ENCODE results near the gene FOXD4L1.
"Not testable (repeated sequence)": the region's sequence is repeated elsewhere in the genome, so short reads cannot be mapped to it uniquely, and the experiment has no call there.

The FOXD4L1 gene

DNA sequence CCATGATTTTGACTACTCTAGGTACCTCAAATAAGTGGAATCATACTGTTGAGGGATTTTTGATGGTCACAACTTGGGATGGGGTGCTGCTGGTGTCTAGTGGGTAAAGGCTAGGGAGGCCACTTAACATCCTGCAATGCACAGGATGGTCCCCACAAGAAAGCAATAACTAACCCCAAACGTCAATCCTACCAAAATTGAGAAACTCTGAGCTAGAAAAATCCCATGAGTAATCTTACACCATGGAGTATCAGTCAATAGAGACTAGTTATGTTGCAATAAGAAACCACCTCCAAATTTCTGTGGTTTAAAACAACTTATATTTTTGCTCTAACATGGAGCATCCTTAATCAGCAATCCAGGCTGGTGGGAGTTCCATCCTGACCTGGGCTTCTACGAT, 18.6 kb downstream of the FOXD4L1 start:
- not testable (repeated sequence) for H3K4me3 ChIP-seq (ENCODE audit: control insufficient read depth, low read depth, low read length); DNase-seq (ENCODE audit: low read depth)

DNA sequence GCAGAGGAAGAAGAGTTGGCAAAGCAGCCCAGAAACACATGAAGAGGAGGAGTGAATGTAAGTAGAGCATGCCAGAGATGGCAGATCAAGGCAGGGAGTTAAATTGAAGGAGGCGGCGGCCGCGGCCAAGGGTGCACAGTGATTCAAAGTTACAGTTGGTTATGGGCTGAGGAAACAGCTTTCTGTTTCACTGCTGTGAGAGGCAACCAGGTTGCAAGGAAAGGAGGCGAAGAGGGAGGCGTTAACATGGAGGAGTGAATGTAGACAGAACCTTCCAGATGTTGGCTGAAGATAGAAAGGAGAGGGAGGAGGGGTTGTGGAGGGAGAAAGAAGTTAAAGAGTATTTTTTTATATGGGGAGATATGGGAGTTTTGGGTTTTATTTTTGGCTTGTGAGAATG, 22.4 kb downstream of the FOXD4L1 start:
- DNase-seq (ENCODE audit: low read depth); H3K4me3 ChIP-seq (ENCODE audit: control insufficient read depth, low read depth, low read length): not testable (repeated sequence)

DNA sequence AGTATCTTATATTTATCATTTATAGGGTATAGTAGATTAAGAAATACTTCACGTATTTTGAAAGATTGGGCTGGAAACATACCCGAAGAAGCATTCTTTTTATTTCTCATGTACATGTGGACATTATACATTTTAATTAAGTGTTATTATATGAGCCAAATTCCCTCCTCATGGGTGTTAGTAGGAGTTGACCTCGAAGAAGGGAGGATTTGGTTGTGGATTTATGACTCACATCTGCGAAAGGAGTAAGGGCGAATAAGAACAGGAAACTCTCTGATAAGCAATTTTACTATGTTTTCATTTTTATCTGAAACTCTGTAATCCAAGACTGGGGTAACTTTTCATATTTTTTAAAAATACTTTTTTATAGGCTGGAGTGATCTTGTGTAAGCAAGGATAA, 23.0 kb downstream of the FOXD4L1 start:
- not testable (repeated sequence) for DNase-seq (ENCODE audit: low read depth); H3K4me3 ChIP-seq (ENCODE audit: control insufficient read depth, low read depth, low read length)

DNA sequence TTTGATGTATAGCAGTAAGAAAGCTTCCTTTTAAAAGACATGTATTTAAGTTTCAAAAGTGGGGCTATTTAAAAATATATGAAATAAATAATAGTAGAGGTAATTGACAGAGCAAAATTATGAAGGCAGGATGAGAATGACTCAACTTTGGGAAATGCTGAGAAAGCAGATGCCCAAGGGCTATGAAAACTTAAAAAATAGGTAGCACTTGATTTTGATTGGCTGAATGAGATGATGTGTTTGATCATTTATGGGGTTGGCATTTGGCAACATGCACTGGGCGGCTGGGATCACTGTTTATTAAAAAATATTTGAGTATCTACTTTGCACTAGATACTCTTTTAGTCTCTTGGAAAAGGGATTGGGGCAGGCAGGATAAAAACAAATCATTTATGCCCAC, 26.5 kb downstream of the FOXD4L1 start:
- not testable (repeated sequence) for H3K4me3 ChIP-seq (ENCODE audit: control insufficient read depth, low read depth, low read length); DNase-seq (ENCODE audit: low read depth)

DNA sequence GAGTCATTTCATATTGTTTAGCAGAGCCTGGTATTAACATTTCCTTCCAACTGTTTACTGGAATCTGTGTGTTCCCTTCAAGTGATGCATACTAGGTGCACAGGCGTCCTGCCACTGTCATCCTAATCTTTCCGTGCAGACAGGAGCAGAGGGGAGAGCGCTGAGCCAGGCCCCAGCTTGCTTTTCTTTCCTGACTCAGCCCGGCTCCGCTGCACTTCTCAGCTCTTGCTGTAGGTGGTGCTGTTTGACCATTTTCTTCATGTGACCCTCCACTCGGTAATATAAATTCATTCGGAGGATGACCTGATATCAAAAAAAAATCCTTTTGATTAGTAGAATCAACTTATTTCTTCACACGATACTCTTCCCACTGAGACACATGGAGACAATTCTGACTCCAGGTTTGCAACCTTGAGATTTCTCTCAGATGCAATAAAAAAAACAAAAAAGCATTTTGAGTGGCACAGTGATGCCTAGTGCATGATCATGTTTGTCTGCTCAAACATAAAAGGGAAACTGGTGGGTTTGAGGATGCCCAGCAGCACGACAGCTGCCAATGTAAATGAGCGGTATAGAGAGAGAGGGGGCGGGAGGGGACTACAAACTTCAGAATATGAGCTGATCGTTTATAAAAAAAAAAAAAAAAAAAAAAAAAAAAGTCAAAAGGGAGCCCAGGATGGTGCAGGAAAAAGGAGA, 29.0 kb downstream of the FOXD4L1 start:
- not testable (repeated sequence) for H3K4me3 ChIP-seq (ENCODE audit: control insufficient read depth, low read depth, low read length); DNase-seq (ENCODE audit: low read depth)

DNA sequence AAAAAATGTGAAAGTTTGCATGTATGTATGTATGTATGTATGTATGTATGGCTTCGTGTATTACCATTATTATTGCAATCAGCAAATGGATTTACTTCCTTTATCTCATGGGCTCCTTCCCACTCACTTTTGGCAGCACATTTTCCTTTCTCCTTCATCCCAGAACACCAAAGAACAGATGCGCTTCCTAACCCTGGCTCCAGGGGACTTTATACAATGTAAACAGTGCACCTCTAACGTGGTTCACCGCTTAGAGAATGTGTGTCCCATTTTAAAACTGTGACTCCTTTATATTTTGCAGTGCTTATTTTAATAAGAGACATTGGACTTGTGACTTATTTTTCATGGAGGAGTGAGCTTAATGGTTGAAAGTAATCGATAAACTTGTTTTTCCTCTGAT, 29.7 kb downstream of the FOXD4L1 start:
- H3K4me3 ChIP-seq (ENCODE audit: control insufficient read depth, low read depth, low read length): not testable (repeated sequence)

DNA sequence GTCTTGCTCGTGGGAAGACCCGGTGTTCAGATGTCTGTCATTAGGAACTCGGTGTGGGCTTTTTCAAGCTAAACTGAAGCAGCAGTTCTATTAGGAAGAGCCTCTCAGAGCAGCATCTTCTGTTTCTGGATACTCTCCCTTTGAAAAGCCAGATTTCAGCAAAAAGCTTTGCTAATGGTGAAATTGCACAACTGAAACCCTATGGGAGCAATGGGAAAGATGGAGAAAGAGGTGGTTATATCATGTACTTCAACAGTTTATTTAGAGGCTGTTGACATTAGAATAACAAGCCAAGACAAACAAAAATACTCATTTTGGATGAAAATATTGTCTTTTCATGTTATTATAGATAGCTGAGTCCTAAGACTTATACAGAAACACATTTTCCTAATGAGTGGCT, 30.4 kb downstream of the FOXD4L1 start:
- DNase-seq (ENCODE audit: low read depth); H3K4me3 ChIP-seq (ENCODE audit: control insufficient read depth, low read depth, low read length): not testable (repeated sequence)

More for the DNA sequence above, 29.7 kb downstream of the FOXD4L1 start:
- not testable (repeated sequence) for DNase-seq (ENCODE audit: low read depth)

DNA sequence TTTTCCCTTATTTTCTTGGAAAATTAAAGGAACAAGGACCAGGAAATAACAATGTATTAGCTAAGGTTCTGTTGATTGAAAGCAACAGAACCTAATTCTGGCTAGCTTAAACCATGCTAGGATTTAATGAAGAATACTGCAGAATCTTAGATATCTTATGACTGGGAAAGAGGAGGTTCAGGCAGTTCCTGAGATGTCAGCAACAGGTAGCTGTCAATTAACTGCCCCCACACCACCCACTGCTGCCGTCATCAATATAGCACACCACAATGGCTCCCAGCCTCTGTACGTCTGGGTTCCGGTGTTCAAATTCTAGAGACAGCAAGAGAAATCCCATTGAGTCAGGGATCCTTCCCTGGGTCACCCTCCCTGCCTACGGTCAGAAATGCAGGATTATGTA, 34.5 kb downstream of the FOXD4L1 start:
- not testable (repeated sequence) for DNase-seq (ENCODE audit: low read depth); H3K4me3 ChIP-seq (ENCODE audit: control insufficient read depth, low read depth, low read length)

DNA sequence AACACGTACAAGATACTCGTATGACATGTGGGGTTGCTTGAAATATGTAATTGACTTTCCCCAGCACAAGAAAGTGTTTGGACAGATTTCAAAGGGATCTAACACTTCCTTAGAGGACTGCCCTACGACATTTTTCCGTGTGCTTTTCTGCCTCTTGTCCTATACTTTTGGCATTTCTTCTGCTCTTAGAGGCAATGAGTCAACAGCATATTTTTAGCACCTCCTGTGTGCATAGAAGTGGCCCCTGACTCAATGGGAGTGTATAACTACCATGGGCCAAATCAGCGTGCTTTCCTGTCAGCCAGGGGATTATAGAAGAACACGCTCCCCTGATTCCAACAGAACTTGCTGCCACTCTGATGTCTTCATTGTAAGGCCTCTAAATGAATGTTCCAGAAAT, 38.1 kb downstream of the FOXD4L1 start:
- not testable (repeated sequence) for H3K4me3 ChIP-seq (ENCODE audit: control insufficient read depth, low read depth, low read length); DNase-seq (ENCODE audit: low read depth)

DNA sequence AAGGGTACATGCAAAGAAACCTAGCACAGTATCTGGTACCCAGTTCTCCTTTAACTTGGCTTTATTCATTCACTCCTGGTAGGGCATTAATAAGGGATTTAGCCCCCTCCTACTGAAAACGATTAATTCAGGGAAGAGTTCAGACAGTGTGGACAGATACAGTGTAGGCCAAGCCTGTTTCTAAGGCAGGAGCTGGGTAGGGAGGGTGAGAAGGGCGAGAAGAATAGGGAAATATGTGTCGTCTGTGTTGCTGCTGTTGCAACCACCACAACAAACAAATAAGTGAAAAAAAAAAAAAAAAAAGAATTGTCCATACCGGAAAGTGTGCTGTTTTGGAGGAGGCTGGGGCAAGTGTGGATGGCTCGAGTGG, 42.4 kb downstream of the FOXD4L1 start:
- not testable (repeated sequence) for H3K4me3 ChIP-seq (ENCODE audit: control insufficient read depth, low read depth, low read length); DNase-seq (ENCODE audit: low read depth)

DNA sequence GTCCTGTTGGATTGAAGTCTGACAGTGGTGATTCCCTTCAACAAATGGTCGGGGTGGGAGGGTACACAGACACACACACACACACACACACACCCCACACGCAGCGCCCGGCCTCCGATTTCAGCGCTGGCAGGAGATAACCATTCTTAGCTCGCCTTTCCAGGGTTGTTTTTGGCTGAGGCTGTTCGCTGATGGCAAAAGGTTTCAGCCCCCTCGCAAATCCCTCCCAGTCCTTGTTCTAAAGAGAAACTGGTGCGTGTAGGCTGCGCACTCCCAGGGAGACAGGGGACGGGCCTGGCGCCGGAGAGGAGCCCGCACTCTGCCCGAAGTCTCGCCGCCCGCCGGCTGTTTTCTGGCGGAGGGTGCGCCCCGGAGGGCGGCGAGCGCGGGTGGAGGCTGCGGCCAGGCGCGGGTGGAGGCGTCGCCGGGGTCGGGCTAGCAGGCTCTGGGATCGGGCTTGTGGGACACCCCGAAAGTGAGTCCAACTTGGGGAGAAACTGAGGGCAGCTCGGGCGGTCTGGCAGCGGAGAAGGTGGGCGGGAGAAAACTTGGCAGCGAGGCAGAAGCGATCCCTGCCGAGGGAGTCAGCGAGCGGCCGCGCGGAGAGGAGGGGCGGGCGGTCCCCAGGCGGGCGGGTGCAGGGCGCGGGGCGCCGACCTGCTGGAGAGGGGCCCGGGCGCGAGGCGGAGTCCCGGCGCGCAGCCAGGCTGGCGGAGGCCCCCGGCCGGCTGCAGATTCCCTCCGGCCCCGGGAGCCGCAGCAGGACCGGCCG, 42.9 kb downstream of the FOXD4L1 start:
- H3K4me3 ChIP-seq (ENCODE audit: control insufficient read depth, low read depth, low read length): peak overlapping the region; percentile 33
- DNase-seq (ENCODE audit: low read depth): peak; percentile 9

DNA sequence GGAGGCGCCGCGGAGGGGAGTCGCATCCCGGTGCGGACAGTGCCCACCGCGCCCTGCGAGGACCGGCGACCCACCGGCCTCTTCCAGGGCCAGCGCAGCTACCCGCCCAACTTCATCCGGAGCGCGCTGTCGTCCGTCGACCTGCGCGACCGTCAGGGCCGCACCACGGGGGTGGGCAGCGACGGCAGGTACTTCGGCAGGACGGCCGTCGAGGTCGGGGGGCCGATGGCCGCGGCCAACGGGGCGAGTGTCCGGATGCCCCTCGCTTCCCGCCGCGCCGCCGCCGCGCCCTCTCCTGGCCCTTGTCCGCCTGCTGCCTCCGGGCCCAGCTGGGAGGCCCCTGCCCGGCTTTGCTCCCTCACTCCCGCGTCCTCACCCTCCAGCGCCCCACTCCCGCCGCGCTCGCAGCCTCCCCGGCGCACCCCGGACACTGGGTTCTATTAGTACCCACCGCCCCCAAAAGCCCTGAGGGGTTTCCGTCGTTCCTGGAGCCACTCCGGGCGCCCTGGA, 43.6 kb downstream of the FOXD4L1 start:
- not testable (repeated sequence) for DNase-seq (ENCODE audit: low read depth); H3K4me3 ChIP-seq (ENCODE audit: control insufficient read depth, low read depth, low read length)

DNA sequence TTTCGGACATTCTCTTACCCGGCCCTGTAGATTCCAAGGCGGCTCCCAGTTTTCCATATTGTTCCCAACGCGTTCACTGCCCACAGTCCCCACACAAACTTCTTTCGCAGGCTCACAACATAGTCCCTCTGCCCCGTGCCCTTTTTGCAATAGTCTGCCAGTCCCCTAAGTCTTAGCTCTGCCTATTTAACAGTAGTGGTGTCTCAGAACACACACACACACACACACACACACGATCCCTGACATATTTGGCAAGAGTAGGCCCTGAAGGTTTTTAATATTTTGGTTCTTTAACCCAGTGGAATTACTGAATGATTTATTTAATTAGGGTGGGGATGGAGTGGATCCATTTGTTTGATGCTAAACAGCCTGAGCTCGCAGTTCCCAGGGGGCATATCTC, 44.1 kb downstream of the FOXD4L1 start:
- H3K4me3 ChIP-seq (ENCODE audit: control insufficient read depth, low read depth, low read length): not testable (repeated sequence)
- DNase-seq (ENCODE audit: low read depth): peak; percentile 3

Measured in fibroblast of mammary gland (primary cell).